Measurements from ENCODE around the gene RSRC1. TPM values are rescaled to one million over a fixed set of nuclear protein-coding genes. Genes with fewer than 3 reads are reported as not detected.
"Not testable (repeated sequence)": the region's sequence is repeated elsewhere in the genome, so short reads cannot be mapped to it uniquely, and the experiment has no call there.

RSRC1 gene, protein sequence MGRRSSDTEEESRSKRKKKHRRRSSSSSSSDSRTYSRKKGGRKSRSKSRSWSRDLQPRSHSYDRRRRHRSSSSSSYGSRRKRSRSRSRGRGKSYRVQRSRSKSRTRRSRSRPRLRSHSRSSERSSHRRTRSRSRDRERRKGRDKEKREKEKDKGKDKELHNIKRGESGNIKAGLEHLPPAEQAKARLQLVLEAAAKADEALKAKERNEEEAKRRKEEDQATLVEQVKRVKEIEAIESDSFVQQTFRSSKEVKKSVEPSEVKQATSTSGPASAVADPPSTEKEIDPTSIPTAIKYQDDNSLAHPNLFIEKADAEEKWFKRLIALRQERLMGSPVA
- total RNA-seq, result 38.9 and 42.5 TPM in 2 replicates

GRCh38 chr3:158109804-158110657 lies at the start of gene RSRC1:
Gene RSRC1, plus strand, starts transcription at chr3:158110089. Its CDS starts 12,016 bp downstream, at chr3:158122105.
- intact Hi-C loops (cut with micrococcal nuclease), result loop anchor here (1.0 to 10.0 kb wide), 11 partner anchors 12 to 1628 kb away; partner anchors contain the start of genes GFM1, MFSD1 and MLF1

- intact Hi-C loops (cut with micrococcal nuclease), result not testable (repeated sequence)
These were observed 44.3 kb upstream of the RSRC1 start for GRCh38 chr3:158065574-158065973.

DNA sequence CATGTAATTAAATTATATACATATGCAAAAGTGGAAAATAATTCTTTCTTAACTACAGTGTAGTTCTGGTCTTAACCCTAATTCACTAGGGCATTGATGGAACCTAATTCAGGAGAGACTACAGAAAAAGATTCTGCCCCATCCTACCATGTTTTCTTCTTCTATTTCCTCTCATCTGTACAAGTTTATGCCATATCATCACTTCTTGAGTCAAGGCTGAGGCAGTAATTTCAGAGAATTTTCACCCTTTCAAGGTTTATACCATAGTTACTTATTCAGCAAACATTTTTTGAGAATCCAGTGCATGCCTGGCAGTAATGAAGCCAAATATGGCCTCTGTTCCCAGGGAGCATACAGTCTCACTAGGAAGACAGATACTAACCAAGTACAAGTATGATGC lies 37.1 kb upstream of the RSRC1 start:
- intact Hi-C loops (cut with micrococcal nuclease), result no loop called here

GRCh38 chr3:158074591-158074990 lies 35.3 kb upstream of the RSRC1 start:
- intact Hi-C loops (cut with micrococcal nuclease), result no loop called here

DNA sequence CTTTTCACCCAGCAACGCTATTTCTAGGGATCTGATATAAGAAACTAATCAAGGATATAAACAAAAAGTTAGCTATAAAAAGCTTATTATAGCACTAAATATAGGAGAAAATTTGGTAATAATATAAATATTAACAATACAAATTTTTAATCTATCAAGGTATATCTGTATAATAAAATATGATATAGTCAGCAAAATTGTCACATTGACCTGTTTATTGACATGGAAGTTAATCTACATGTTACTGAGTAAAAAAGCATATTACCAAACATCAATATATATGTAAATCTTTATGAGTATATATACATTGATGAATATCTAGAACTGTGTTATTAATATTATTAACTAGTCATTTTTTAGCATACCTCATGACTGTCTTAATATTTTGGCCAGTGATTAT lies 30.3 kb upstream of the RSRC1 start:
- intact Hi-C loops (cut with micrococcal nuclease), result no loop called here

GRCh38 chr3:158084651-158085050 lies 25.2 kb upstream of the RSRC1 start:
- intact Hi-C loops (cut with micrococcal nuclease), result no loop called here

DNA sequence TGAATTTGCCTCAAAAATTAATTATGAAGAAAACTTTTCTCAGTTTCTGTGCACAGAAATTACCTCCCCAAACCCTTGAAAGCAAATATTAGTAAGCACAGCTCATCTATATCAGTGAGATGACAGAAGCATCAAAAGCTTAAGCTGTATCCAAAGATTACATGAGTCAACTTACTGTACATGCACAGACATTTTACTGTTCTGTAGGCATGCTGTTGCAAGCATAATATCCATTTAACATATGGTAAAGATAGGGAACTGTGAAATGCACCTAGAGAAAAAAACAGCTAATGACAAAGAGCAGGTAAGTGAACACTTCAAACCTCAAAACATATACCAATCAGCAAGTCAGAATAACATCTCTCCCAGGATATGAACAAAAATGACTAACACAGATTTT lies 24.5 kb upstream of the RSRC1 start:
- intact Hi-C loops (cut with micrococcal nuclease), result no loop called here

DNA sequence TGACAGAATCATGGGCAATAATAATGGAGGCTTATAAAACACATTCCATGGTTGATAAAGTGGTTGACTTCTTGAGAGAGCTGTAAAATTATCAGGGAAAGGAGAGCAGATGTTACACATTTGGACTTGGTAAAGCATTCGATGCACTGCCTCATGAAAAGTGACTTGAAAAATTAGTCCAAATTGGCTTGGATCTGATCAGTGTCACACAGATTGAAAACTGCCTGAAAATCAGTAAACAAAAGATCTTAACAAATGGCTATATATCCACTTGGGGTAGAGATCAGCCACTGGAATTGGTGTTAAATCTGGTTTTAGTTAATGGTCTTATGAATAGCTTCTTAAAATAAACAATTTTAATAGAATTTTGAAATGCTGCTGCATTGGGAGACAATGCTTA lies 24.0 kb upstream of the RSRC1 start:
- intact Hi-C loops (cut with micrococcal nuclease), result no loop called here

DNA sequence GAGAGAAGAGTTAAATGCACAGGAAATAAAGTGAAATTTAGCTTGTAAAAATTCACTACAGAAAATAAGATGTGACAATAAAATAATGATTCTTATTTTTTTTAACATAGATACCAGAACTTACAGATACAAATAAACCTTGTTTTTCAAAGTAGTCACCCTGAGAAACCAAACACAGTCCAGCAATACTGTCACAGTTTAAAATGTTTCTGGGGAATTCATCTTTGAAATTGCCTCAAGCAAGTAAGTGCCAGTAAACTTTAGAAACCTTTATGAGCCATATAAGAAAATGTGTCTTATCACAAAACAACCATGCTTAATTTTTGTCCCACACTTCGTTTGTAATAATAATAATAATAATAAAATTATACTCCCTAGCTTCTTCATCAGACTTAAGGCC lies 23.5 kb upstream of the RSRC1 start:
- intact Hi-C loops (cut with micrococcal nuclease), result no loop called here

DNA sequence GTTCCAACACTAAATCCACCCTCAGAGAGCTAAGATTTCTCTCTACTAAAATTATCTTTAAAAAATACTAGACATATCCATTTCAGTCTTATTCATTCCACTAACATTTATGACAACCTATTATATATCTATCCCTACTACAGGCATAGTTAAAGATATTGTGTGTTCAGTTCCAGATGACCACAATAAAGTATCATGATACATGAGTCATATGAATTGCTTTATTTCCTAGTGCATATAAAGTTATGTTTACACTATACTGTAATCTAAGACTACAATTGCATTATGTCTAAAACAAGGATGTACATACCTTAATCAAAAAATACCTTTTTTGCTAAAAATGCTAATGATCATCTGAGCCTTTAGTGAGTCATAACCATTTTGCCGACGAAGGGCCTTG lies 23.1 kb upstream of the RSRC1 start:
- intact Hi-C loops (cut with micrococcal nuclease), result no loop called here

GRCh38 chr3:158091531-158091930 lies 18.4 kb upstream of the RSRC1 start:
- intact Hi-C loops (cut with micrococcal nuclease), result loop anchor here (5.0 kb wide), 1 partner anchor 221 kb away; no protein-coding TSS in a partner anchor

GRCh38 chr3:158093526-158093925 lies 16.4 kb upstream of the RSRC1 start:
- intact Hi-C loops (cut with micrococcal nuclease), result loop anchor here (5.0 kb wide), 1 partner anchor 219 kb away; no protein-coding TSS in a partner anchor

DNA sequence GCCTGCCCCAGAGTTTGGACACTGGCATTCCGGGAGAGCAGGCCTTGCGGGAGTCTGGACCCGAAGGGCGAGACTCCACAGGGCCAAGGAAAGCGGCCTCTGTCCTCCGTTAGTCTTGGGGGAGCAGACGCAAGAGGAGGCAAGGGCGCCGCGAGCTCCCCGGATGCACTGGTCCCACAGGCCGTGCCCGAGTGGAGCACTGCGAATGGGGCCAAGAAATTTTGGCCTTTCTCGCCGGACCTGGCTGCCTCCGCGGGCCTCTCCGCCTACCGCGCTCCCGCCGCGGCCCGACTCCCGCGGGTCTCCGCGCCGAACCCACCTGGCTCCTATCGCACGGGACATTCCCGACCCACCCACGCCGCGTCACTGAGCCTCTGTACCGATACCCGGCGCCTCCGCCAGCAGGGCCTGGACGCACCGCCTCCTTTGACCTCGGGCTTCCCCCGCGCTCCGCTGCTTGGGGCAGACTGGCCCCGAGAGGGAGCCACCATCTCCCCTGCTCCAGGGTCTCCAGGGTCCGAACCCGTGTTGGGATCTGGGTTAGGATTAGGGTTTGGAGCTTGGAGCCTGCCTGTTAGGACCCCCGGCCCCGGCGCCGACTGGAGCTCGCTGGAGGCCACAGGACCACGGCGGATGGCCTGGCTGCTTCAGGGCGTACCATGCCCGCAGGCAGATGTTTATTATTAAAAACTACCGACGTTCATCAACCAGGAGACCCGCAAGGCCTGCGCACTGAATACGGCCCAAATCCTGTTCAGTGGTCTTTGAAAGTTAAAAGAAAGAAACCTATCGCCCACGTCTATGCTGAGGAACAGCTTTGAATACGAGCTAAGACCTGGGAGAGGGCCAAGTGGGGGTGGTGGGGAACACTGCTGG lies 15.4 kb upstream of the RSRC1 start:
- intact Hi-C loops (cut with micrococcal nuclease), result loop anchor here (5.0 kb wide), 4 partner anchors 218 to 917 kb away; partner anchors contain the start of genes GFM1 and MLF1

- intact Hi-C loops (cut with micrococcal nuclease), result loop anchor here (5.0 kb wide), 3 partner anchors 477 to 918 kb away; partner anchors contain the start of genes GFM1 and MLF1
These were observed 14.6 kb upstream of the RSRC1 start for GRCh38 chr3:158095111-158095813.

DNA sequence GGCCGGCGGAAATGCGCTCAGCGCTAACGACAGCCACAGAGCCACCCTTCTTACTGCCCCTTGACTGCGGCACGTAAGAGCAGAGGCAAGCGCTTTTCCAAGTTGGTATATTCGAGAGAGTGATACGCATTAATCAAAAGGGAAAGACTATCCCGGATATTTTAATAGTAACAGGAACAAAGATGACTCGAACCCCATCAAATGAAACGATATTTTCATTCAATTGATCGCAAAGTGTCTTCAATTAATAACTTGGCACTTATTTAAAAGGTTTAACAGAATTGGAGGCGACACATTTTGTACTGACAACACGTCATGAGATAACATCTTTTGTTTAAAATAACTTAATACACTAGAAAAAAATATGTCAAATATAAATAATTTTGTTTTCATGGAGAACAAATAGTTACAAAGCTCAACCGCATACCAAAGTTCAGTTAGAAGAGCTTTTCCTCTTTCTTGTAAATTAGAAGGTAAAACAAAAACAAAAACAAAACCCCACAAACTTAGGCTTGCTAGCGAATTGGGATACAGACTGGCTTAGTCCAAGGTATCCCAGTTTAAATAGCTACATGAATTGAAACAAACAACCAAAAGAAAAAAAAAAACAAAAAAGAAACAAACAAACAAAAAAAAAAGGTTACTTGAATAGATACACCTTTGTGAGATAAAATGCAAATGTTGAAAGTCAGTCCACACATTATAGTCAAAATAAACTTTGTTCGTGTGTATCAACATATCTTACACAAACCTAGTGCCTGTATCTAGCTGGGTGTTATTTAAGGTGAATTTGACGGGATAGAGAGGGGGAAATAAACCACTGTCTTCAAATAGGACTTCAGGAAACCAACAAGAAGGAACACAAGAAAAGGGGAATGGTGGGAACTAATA lies 13.8 kb upstream of the RSRC1 start:
- intact Hi-C loops (cut with micrococcal nuclease), result loop anchor here (1.0 to 5.0 kb wide), 4 partner anchors 10 to 919 kb away; partner anchors contain the start of genes GFM1, MLF1 and SHOX2

DNA sequence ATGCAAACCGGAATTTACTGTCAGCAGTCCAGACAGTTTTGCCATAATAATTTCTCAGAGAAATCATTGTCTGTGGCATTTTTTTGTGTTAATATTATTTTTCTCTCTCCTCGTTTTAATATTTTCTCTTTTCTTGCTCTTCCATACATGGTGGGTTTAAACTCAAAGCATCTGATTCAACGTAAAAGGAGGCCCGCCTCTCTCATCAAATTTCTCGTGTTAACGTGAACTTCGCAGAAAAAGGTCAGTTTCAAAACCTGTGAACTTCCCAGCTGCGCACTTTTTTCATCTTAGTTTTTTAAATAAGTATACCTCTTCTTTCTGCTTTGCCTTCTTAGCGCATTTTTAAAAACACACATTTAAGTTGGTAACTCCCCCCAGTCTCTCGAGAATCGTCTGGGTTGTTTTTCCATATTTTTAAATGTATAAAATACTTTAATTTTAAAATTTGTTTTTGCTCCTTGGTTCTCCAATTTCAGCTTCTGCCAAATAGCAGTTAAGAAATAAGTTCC lies 12.8 kb upstream of the RSRC1 start:
- intact Hi-C loops (cut with micrococcal nuclease), result loop anchor here (5.0 kb wide), 3 partner anchors 475 to 920 kb away; partner anchors contain the start of genes GFM1 and MLF1

DNA sequence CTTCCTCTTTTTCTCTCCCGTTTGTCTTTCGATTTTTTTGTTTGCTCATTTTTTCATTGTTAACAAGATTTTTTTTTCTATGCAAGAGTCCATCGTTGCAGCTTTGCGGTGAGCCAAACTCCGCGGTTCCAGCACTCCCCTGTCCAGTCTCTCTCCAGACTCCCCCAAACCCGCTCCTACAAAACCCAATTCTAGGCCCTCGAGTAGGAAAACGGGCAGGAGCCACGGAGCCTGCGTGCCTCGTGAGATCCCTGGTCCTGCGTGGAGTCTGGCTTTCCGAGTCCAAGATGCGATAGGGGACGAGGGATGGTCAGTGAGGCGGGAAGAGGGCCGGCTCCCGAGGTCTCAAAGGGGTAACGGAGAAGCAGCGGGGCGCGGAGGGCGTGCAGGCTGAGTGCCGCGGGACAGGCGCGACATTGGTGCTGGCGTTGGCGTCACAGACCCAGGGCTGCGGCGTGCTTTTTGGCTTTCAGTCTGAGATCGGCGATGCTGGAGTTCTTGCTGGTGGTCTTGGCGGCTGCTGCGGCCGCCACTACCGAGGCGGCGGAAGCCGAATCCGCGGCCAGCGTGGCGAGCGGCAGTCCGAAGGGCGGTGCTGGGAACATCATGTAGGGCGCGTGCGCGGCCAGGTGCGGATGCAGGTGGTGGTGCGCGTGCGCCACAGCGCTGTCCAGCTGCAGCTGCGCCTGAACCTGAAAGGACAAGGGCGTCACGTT lies 12.1 kb upstream of the RSRC1 start:
- intact Hi-C loops (cut with micrococcal nuclease), result loop anchor here (1.0 to 5.0 kb wide), 4 partner anchors 13 to 920 kb away; partner anchors contain the start of genes GFM1, MLF1 and RSRC1

DNA sequence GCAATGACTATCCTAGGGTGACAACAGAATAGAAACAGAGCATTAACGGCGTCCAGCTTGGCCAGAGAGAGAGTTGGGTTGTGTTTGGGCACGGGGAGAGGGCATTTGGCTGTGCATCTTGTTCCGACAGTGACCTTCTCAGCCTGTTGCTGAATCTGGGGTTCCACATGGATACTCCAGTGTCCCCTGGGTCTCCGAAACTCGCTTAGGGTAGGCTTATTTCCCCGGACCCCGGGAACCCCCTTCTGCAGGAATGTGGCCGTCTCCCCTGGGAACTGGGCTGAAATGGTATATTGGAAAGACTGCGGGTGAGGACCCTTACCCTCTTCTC lies 11.6 kb upstream of the RSRC1 start:
- intact Hi-C loops (cut with micrococcal nuclease), result loop anchor here (1.0 to 5.0 kb wide), 4 partner anchors 12 to 921 kb away; partner anchors contain the start of genes GFM1, MLF1 and RSRC1

Data from T-helper 1 cell treated with Interleukin-12 subunit alpha and Interleukin-12 subunit beta and Interleukin-4 antibody, amounts not matched to agents 30 ng/mL and 1 ng/mL, for 36 hours (primary cell).